GM12891 (cell line): ENCODE data around the gene IGFBP5.

Experiments
- DNase-seq: peaks from one replicate; pipeline ENCODE4 v3.0.0; 2011; ENCODE audit warnings: low spot score; ENCODE audit not compliant: insufficient read length
- FAIRE-seq: peaks from 2 replicates; lab custom pipeline; 2011; peaks lifted over from hg19 to GRCh38; lab: Jason Lieb, UNC
- PAX5 ChIP-seq: IDR thresholded peaks from 2 replicates; pipeline ENCODE4 v1.6.1; 2011; ENCODE audit warnings: low read length, moderate library complexity, mild to moderate bottlenecking; ENCODE audit not compliant: insufficient read depth, severe bottlenecking
- POLR2A ChIP-seq: IDR thresholded peaks from 2 replicates; pipeline ENCODE4 v1.6.1; 2011; ENCODE audit warnings: low read depth, low read length, control low read depth
- POLR2AphosphoS5 ChIP-seq: IDR thresholded peaks from 2 replicates; pipeline ENCODE4 v1.6.1; 2011; ENCODE audit warnings: low read depth, low read length, control low read depth
- POU2F2 ChIP-seq: IDR thresholded peaks from 2 replicates; pipeline ENCODE4 v1.6.1; 2011; ENCODE audit warnings: low read depth, mild to moderate bottlenecking, control low read depth, low read length, moderate library complexity
- SPI1 ChIP-seq: IDR thresholded peaks from 2 replicates; pipeline ENCODE4 v1.6.1; 2011; ENCODE audit warnings: low read depth, low read length, control low read depth
- TAF1 ChIP-seq: IDR thresholded peaks from 2 replicates; pipeline ENCODE4 v1.6.1; 2011; ENCODE audit warnings: low read depth, low read length, control low read depth

The IGFBP5 gene

DNA sequence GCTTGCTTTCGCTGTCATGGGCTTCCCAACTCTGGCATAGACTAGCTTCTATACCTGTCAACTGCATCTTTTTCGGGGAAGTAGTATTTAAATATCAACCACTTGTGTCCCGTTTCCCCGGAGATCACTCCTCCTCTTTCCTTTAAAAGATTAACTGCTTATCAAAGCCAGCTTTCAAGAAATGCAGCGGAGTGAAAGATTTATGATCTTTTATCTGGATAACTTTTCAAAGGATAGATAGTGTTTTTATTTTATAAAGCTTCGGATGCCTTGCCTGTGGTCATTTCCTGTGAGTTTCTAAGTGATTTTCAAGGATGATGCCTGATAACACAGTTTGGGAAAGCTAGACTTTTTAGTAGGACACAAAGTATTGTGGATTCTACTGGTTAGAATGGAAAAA, 2.9 kb upstream of the IGFBP5 start:
- TF ChIP-seq POLR2AphosphoS5 (no peak), PAX5 (no peak), POLR2A (no peak), POU2F2 (no peak), SPI1 (no peak), TAF1 (no peak)
- DNase-seq (no peak), FAIRE-seq (no peak)

DNA sequence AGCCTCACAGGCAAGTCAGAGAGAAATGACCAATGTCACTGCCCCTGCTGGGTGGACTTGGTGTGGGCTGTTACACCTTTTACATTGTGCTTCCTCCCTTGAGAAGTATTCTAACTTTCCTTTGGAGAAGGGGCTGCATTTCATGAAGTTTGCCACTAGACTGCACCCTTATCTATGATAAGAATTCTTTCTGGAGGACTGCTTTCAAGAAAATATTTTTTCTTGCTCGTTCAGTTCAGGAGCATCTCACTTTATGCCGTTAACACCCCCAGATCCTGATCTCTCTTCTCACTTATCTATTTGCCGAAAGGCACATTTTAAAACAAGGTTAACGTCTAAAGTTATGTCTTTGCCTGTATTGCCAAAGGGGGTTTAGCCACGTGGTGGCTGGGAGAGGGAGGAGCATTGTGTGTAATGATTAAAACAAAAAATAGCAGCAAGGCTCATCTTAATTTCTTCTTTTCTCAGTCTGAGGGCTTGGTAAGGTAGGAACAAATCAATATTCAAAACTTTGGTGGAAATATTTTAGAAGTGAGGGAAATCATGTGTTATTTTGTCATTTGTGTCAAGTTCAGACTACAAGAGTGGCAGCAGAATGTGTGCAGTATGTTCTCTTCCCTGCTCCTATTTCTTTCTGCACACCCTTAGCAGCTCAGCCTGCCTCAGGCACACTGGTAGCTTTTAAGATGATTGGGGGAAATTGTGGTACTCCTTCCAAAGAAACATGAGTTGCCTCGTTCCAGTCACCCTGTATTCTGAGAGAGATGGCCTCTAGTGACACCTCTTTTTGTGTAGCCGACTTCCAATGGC, 1.6 kb upstream of the IGFBP5 start:
- FAIRE-seq (no peak), DNase-seq (no peak)
- no peak for TF ChIP-seq TAF1
- TF ChIP-seq POLR2A: no peak
- TF ChIP-seq POU2F2: no peak
- no peak for TF ChIP-seq SPI1
- no peak for TF ChIP-seq PAX5
- TF ChIP-seq POLR2AphosphoS5: no peak

DNA sequence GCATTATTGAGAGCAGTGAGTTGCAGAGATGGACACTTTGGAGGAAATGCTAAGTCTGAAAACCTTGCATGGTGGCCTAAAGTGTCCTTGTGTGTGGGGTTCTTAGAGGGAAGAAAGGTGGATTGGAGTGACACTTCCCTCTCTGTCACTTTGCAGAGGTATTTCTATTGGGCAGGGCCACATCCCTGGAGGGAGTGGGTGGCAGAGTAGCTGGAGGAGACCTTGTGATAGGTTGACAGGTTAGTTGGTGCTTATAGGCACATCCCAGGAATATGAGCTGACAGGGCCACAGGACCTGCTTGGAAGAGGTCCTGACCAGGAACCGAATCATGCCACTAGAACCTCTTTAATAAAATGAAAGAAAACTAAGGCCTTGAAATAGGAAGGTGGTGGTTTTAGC, 972 bp upstream of the IGFBP5 start:
- DNase-seq (no peak), FAIRE-seq (no peak)
- TF ChIP-seq POU2F2: no peak
- no peak for TF ChIP-seq SPI1
- no peak for TF ChIP-seq POLR2A
- no peak for TF ChIP-seq PAX5
- TF ChIP-seq POLR2AphosphoS5: no peak
- TF ChIP-seq TAF1: no peak

DNA sequence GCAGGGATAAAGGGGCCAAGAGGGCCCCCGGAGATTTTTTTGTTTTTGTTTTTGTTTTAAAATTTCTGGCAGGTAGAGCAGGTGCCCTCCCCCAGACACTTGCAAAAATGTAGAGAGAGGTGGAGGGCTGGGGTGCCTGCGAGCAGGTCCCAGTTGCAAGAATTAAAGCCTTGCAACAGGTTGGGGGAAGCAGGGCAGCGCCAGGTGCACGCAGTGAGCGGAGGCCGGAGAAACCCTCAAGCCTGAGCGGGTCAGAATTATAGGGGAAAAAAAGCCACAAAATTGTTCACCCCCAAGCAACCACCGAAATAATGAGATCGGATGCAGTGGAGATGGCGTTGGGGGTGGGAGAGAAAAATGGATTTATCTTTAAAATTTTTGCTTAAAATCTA, 527 bp downstream of the IGFBP5 start:
- DNase-seq: no peak
- FAIRE-seq: no peak
- TF ChIP-seq TAF1: no peak
- no peak for TF ChIP-seq PAX5

DNA sequence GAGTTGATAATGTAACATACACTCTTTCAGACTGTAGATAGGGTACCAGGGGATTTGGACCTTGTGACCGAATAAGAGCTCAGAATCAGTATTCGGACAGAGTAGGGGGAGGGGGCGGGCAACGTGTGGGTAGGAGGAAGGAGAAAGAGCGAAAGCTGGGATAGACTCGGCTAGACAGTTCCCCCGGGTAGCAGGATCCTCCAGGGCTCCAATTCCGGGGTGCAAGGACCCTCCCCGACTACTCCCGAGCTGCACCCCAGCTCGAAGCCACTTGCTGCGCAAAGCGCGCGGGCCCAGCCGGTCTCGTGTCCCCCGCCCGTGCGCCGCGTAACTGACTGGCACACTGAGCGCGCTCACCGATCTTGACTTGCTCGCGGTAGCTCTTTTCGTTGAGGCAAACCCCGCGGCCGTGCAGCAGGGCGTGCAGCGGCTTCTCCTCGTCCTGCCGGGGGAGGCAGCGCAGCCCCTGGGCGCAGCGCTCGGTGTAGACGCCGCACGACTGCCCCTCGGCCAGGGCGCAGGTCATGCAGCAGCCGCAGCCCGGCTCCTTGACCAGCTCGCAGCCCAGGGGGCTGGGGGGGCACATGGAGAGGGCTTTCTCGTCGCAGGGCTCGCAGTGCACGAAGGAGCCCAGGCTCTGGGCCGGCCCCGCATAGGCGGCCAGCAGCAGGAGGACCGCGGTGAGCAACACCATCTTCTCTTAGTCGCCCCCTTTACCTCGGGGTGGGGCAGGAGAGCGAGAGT, 1.1 kb downstream of the IGFBP5 start:
- TF ChIP-seq PAX5 (no peak), TAF1 (no peak), POU2F2 (no peak), SPI1 (no peak), POLR2A (no peak), POLR2AphosphoS5 (no peak)
- FAIRE-seq (peak; percentile 54), DNase-seq (no peak)

DNA sequence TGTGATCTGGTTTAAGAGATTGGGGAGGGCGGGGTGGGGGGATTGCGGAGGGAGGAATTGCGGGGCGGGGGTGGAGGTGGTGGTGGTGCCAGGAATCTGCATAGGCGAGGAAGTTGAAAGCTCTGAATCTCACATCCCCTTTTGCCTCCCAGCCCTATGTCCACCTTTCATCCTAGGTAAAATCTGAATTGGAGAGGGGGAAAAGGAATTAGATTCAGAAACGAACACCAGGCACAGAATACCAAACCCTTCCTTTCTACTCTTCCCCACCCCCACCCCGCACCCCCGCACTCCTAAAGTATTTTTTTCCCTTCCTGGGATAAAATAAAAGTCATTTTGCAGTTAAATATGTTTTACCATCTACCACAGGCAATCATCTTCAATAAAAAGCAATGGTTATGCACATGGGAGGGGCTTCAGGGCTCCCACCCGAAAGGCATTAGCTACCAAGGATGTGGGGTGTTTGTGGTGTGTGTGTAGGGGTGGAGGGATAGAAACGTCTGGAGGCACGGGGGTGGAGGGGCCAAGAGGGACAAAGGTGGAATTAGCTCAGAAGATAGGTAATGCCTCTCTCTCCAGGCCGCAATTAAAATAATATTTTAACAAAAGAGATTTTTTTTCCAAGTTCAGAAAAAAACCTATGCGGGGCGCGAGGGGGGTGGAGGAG, 1.8 kb downstream of the IGFBP5 start:
- DNase-seq (no peak), FAIRE-seq (peak; percentile 13)
- peak; percentile 69 for TF ChIP-seq SPI1
- no peak for TF ChIP-seq PAX5
- no peak for TF ChIP-seq POLR2AphosphoS5

DNA sequence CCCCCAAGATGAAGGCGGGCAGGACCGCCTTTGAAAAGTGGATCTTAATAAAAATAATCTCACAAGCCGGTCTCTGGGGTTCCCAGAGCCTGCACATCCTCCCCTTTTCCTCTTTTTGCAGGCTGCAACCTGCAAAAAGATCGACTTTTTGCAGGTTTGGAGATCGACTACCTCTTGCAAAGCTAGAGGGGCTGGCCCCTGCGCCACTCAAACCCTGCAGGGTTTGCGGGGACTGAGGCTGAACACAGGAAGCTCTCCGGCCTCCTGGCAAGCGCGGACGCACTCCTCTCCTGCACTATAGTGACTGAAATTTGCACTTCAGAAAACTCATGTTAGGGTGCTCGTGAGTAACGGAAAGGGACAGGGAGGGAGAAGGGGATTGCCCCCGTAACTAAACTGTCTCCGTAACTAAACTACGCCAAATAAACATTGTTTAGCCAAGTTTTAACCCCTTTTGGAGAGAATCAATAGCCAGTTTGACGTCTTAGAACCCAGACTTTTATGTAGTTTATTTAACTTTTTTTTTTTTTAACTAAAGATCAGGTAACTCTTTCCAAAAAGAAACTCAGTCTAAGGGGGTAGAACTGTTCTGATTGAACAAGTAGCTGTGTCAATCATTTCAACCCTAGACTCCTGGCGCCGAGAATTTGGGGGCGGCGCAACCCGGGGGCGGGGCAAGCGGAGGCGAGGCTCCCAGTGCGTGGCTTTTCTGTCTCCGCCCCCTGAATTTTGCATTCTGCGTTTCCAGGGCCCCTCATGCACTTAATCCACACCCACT, 2.5 kb downstream of the IGFBP5 start:
- no peak for TF ChIP-seq SPI1
- TF ChIP-seq POLR2A: no peak
- TF ChIP-seq TAF1: no peak
- no peak for TF ChIP-seq POU2F2
- TF ChIP-seq POLR2AphosphoS5: no peak
- no peak for TF ChIP-seq PAX5
- DNase-seq (peak; percentile 67), FAIRE-seq (peak; percentile 48)

DNA sequence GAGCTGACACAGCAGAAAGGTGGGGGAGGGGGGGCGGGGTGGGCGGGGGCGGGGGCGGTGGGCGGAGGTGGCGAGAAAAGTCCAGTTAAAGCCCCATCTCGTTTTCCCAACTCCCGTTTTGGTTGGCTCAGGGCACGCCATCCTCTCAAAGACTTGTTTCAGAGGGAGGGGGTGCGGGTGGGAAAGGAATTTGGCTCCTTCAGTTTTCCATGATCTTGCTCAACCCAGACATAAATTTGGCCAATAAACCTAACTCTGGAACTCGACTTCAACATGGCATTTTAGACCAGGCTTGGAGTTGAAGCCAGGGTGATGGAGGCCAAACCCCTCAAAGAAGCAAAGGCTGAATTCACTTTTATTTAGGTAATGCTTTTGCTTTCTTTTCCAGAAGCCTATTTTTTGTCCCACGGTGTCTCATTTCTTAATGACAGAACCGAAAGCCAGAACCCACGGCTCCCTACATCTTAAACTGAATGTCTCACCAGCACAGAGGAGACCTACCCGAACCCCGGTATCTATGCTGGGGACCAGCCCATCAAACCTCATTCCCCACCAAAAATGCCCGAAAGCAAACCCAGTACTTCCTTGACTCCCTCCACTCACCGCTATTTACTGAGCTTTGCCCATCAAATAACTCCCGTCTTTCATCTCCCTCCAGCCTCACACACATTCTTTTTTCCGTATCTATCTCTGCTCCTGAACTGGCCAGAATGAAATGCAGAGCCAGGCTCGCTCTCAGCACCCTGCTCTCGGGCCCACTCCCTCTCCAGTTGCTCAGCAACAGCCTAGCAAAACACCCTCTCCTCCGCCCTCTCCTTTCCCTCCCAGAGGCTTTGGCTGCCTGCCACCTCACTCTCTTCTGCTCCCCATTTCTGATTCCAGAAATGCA, 4.3 kb downstream of the IGFBP5 start:
- FAIRE-seq: no peak
- DNase-seq: no peak
- TF ChIP-seq PAX5: no peak
- TF ChIP-seq POLR2A: no peak
- TF ChIP-seq POU2F2: no peak
- TF ChIP-seq TAF1: no peak
- no peak for TF ChIP-seq SPI1
- TF ChIP-seq POLR2AphosphoS5: no peak

DNA sequence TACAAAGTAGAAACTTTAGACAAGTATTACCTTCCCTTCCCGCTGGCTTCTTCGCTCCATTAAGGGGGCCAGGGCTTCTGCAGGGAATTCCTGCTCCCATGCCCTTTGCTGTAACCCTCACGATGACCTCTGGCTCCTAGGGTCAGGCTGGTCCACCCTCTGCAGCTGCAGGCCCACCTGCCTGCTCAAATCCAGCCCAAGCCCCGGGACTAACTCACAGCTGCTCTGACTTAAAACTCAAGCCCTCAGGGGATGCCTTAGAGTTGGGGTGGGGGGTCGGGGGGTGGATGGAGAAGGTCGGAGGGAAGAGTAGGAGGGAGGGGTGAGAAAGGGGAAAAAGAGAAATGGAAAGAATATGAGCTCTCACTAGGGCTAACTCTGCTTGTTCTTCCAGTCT, 4.9 kb downstream of the IGFBP5 start:
- no peak for FAIRE-seq
- TF ChIP-seq TAF1: no peak
- no peak for TF ChIP-seq PAX5
- no peak for TF ChIP-seq SPI1
- TF ChIP-seq POLR2AphosphoS5: no peak
- TF ChIP-seq POU2F2: no peak
- TF ChIP-seq POLR2A: no peak

More for the DNA sequence above, 4.9 kb downstream of the IGFBP5 start:
- no peak for DNase-seq
